IMR-90 (cell line): ENCODE results near the gene ANO2.

ENCODE experiments used
- CEBPB ChIP-seq: IDR thresholded peaks from 2 replicates; pipeline ENCODE4 v1.6.1; 2012; ENCODE audit warnings: low read depth, low read length, improper control_type of control experiment
- FOS ChIP-seq: fragments of 150-350 bp; IDR thresholded peaks from 2 replicates; pipeline ENCODE4 v1.6.1; 2016; ENCODE audit warnings: low read depth, low read length
- MAFK ChIP-seq: IDR thresholded peaks from 2 replicates; pipeline ENCODE4 v1.6.1; 2012; ENCODE audit warnings: low read depth, low read length, improper control_type of control experiment
- NFE2L2 ChIP-seq: fragments of 150-350 bp; IDR thresholded peaks from 2 replicates; pipeline ENCODE4 v1.6.1; 2016; ENCODE audit warnings: low read depth, mild to moderate bottlenecking, low read length
- POLR2A ChIP-seq: IDR thresholded peaks from 2 replicates; pipeline ENCODE4 v1.6.1; 2012; ENCODE audit warnings: mild to moderate bottlenecking, low read depth, low read length
- TF ChIP-seq, protein P1 (sequence below): conservative IDR thresholded peaks from 2 replicates; pipeline ENCODE4 v1.5.1; 2012; ENCODE audit warnings: mild to moderate bottlenecking, low read depth, low read length, improper control_type of control experiment

GRCh38 chr12:5787828-5788227 lies 157.2 kb downstream of the ANO2 start:
- TF ChIP-seq FOS = no peak
- TF ChIP-seq, protein P1, sequence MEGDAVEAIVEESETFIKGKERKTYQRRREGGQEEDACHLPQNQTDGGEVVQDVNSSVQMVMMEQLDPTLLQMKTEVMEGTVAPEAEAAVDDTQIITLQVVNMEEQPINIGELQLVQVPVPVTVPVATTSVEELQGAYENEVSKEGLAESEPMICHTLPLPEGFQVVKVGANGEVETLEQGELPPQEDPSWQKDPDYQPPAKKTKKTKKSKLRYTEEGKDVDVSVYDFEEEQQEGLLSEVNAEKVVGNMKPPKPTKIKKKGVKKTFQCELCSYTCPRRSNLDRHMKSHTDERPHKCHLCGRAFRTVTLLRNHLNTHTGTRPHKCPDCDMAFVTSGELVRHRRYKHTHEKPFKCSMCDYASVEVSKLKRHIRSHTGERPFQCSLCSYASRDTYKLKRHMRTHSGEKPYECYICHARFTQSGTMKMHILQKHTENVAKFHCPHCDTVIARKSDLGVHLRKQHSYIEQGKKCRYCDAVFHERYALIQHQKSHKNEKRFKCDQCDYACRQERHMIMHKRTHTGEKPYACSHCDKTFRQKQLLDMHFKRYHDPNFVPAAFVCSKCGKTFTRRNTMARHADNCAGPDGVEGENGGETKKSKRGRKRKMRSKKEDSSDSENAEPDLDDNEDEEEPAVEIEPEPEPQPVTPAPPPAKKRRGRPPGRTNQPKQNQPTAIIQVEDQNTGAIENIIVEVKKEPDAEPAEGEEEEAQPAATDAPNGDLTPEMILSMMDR = no peak
- TF ChIP-seq NFE2L2 = no peak
- TF ChIP-seq POLR2A = no peak
- no peak for TF ChIP-seq CEBPB
- no peak for TF ChIP-seq MAFK
